SK-N-SH treated with all-trans-retinoic acid at 6 μM for 48 hours (cell line): ENCODE results near the gene MYH1.

Experiments
- ATAC-seq: fragments of 200-7000 bp; cut with Tn5 transposase; 3 replicates; pipeline ENCODE4 v1.9.1; 2020; ENCODE audit warnings: mild to moderate bottlenecking, moderate library complexity
- ARNTL ChIP-seq: fragments of 450-650 bp; formaldehyde crosslinking; IDR thresholded peaks from 2 replicates; pipeline ENCODE4 v1.5.0; 2020; ENCODE audit warnings: low read depth, mild to moderate bottlenecking, moderate library complexity, borderline replicate concordance
- CSDC2 ChIP-seq: fragments of 250-450 bp; sonication (Bioruptor Pico); IDR thresholded peaks from 2 replicates; pipeline ENCODE4 v1.5.0; 2020; ENCODE audit warnings: mild to moderate bottlenecking, moderate library complexity
- ESRRG ChIP-seq: fragments of 250-450 bp; sonication (Bioruptor Pico); IDR thresholded peaks from 2 replicates; pipeline ENCODE4 v1.6.1; 2021; ENCODE audit warnings: mild to moderate bottlenecking
- GLIS3 ChIP-seq: fragments of 250-450 bp; sonication (Bioruptor Pico); IDR thresholded peaks from 2 replicates; pipeline ENCODE4 v1.5.0; 2020; ENCODE audit warnings: mild to moderate bottlenecking, moderate library complexity
- ISL1 ChIP-seq: fragments of 250-450 bp; sonication (Bioruptor Pico); IDR thresholded peaks from 2 replicates; pipeline ENCODE4 v2.1.2; 2022; ENCODE audit warnings: mild to moderate bottlenecking, moderate library complexity
- OSR1 ChIP-seq: fragments of 250-450 bp; sonication (Bioruptor Pico); IDR thresholded peaks from 2 replicates; pipeline ENCODE4 v1.8.0; 2022; ENCODE audit warnings: moderate library complexity, mild to moderate bottlenecking, inconsistent platforms
- PATZ1 ChIP-seq: fragments of 250-450 bp; sonication (Bioruptor Pico); IDR thresholded peaks from 2 replicates; pipeline ENCODE4 v1.8.0; 2020; ENCODE audit warnings: mild to moderate bottlenecking, moderate library complexity, borderline replicate concordance
- POU6F1 ChIP-seq: fragments of 250-450 bp; sonication (Bioruptor Pico); IDR thresholded peaks from 2 replicates; pipeline ENCODE4 v1.8.0; 2021; ENCODE audit warnings: low read depth, mild to moderate bottlenecking, moderate library complexity, borderline replicate concordance
- PPARA ChIP-seq: fragments of 250-450 bp; sonication (Bioruptor Pico); IDR thresholded peaks from 2 replicates; pipeline ENCODE4 v1.5.0; 2020; ENCODE audit warnings: mild to moderate bottlenecking, borderline replicate concordance
- RARB ChIP-seq: fragments of 250-450 bp; sonication (Bioruptor Pico); IDR thresholded peaks from 2 replicates; pipeline ENCODE4 v1.8.0; 2021; ENCODE audit warnings: mild to moderate bottlenecking, moderate library complexity
- SNAI2 ChIP-seq: fragments of 250-450 bp; sonication (Bioruptor Pico); IDR thresholded peaks from 2 replicates; pipeline ENCODE4 v1.5.0; 2020; ENCODE audit warnings: mild to moderate bottlenecking, moderate library complexity
- TCF4 ChIP-seq: fragments of 250-450 bp; sonication (Bioruptor Pico); IDR thresholded peaks from 2 replicates; pipeline ENCODE4 v1.8.0; 2021; ENCODE audit warnings: mild to moderate bottlenecking, moderate library complexity, borderline replicate concordance
- TSHZ2 ChIP-seq: fragments of 250-450 bp; sonication (Bioruptor Pico); IDR thresholded peaks from 2 replicates; pipeline ENCODE4 v1.5.0; 2020; ENCODE audit warnings: mild to moderate bottlenecking, moderate library complexity
- ZC3H10 ChIP-seq: fragments of 250-450 bp; sonication (Bioruptor Pico); IDR thresholded peaks from 2 replicates; pipeline ENCODE4 v1.5.1; 2021; ENCODE audit warnings: mild to moderate bottlenecking, moderate library complexity
- ZFP3 ChIP-seq: fragments of 250-450 bp; sonication (Bioruptor Pico); IDR thresholded peaks from 2 replicates; pipeline ENCODE4 v1.5.0; 2020; ENCODE audit warnings: mild to moderate bottlenecking, moderate library complexity
- ZFP30 ChIP-seq: fragments of 450-650 bp; formaldehyde crosslinking; IDR thresholded peaks from 2 replicates; pipeline ENCODE4 v1.5.0; 2022; ENCODE audit warnings: mild to moderate bottlenecking, moderate library complexity
- ZNF565 ChIP-seq: fragments of 450-650 bp; formaldehyde crosslinking; conservative IDR thresholded peaks from 2 replicates; pipeline ENCODE4 v1.5.0; 2020; ENCODE audit warnings: low read depth, mild to moderate bottlenecking, moderate library complexity
- ZNF70 ChIP-seq: fragments of 450-650 bp; formaldehyde crosslinking; IDR thresholded peaks from 2 replicates; pipeline ENCODE4 v1.5.0; 2020; ENCODE audit warnings: mild to moderate bottlenecking, moderate library complexity
- ZNF8 ChIP-seq: fragments of 450-650 bp; formaldehyde crosslinking; IDR thresholded peaks from 2 replicates; pipeline ENCODE4 v1.5.0; 2020; ENCODE audit warnings: mild to moderate bottlenecking, moderate library complexity

Gene MYH1

GRCh38 chr17:10532026-10532425 is 13.7 kb upstream of the MYH1 start:
- TF ChIP-seq ZNF70 (CRISPR knock-in tag): no peak
- ATAC-seq: no peak

GRCh38 chr17:10527419-10527818 is 9.1 kb upstream of the MYH1 start:
- TF ChIP-seq PATZ1 (CRISPR knock-in tag): no peak
- no peak for TF ChIP-seq ESRRG
- no peak for ATAC-seq

GRCh38 chr17:10526517-10526916 is 8.2 kb upstream of the MYH1 start:
- no peak for ATAC-seq
- TF ChIP-seq ZFP30 (no peak), ESRRG (no peak), ZNF565 (no peak), ZFP3 (CRISPR knock-in tag) (no peak), ZNF70 (CRISPR knock-in tag) (no peak), SNAI2 (no peak), RARB (CRISPR knock-in tag) (no peak), TSHZ2 (no peak), ISL1 (no peak), ARNTL (CRISPR knock-in tag) (no peak), CSDC2 (CRISPR knock-in tag) (no peak), GLIS3 (CRISPR knock-in tag) (no peak), PATZ1 (CRISPR knock-in tag) (no peak), ZNF8 (CRISPR knock-in tag) (no peak), OSR1 (no peak), ZC3H10 (CRISPR knock-in tag) (no peak), TCF4 (CRISPR knock-in tag) (no peak), PPARA (no peak), POU6F1 (CRISPR knock-in tag) (no peak)

- TF ChIP-seq ARNTL (CRISPR knock-in tag): no peak
- TF ChIP-seq GLIS3 (CRISPR knock-in tag): no peak
- TF ChIP-seq RARB (CRISPR knock-in tag): no peak
- TF ChIP-seq POU6F1 (CRISPR knock-in tag): no peak
- ATAC-seq: no peak
These were observed 4.7 kb upstream of the MYH1 start for GRCh38 chr17:10523064-10523463.
